Urinary bladder (tissue), 4 donors: ENCODE data around the gene GALT. TPM values are rescaled to one million over a fixed set of nuclear protein-coding genes. Genes with fewer than 3 reads are reported as not detected.
"Not testable (repeated sequence)": the region's sequence is repeated elsewhere in the genome, so short reads cannot be mapped to it uniquely, and the experiment has no call there.

Source experiments
- DNase-seq: peaks from one replicate; pipeline ENCODE4 v3.0.0-alpha.2; 2015; ENCODE audit errors: extremely low spot score
- H3K27ac ChIP-seq: one replicate; pipeline ENCODE4 v1.5.1; 2013; ENCODE audit warnings: low read depth, mild to moderate bottlenecking, moderate library complexity
- H3K36me3 ChIP-seq: one replicate; pipeline ENCODE4 v1.6.1; 2013; ENCODE audit warnings: mild to moderate bottlenecking, moderate library complexity; ENCODE audit not compliant: insufficient read depth
- H3K4me1 ChIP-seq: one replicate; pipeline ENCODE4 v1.6.1; 2013; ENCODE audit warnings: mild to moderate bottlenecking, moderate library complexity; ENCODE audit not compliant: insufficient read depth
- H3K4me3 ChIP-seq: one replicate; pipeline ENCODE4 v1.5.1; 2013; ENCODE audit warnings: low read depth, low read length
- WGBS: extraction: QIAGEN DNeasy Blood & Tissue Kit; methylation state at CpG from one replicate; pipeline ENCODE4 v1.1.7; 2013; 5-methylcytosine and 5-hydroxymethylcytosine counted together
- polyA plus RNA-seq: library from polyadenylated mRNA; stranded (reverse); fragments of 200-250 nt; gene quantifications from one replicate; pipeline ENCODE4 v1.2.3, GENCODE V29; 2013
- total RNA-seq: library from RNA; depleted of rRNA; stranded (reverse); fragments of >200 nt; gene quantifications from one replicate; pipeline ENCODE4 v1.2.3, GENCODE V29; 2014
- donor health status: healthy with polysubstance abuse.
- donor health status: healthy.

Gene GALT
- total and polyA plus RNA-seq, 2 donors, result 25.4 to 31.8 TPM

DNA sequence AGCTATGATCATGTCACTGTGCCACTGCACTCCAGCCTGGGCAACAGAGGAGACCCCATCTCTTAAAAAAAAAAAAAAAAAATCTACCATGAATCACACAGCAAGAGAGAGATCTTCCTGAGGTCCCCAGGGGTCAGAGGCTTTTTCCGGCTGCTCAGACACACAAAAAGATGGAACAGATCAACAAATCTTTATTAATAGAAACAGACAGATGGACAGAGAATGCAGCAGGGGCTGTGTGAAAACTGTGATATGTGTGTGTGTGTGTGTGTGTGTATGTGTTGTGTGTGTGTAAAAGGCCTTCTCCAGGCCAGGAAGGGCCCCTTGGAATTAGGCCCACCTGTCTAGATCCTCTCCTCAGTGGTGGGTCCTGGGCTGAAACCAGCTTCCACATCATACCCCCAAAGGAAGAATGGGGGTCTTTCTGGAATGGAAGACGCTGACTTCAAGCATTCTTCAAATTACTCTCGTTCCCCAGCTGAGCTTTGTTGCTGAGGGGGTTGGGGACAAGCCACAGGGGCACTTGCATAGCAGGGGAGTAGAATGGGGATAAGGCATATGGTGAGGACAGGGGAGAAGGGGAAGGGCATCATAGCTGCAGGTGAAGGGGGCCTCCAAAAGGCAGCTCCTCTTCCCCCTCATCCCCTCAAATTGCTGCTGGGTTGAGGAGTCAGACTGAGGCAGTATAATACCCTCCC is 11.8 kb upstream of the GALT start:
- no peaks in the 10 kb centered on the region for H3K36me3 ChIP-seq
- H3K4me1 ChIP-seq, result no peaks in the 10 kb centered on the region
- no peak overlapping the region for H3K4me3 ChIP-seq
- WGBS, result 64% methylated on average over 3 of the region's 3 CpGs
- DNase-seq, result no peak
- H3K27ac ChIP-seq, result no peak overlapping the region

DNA sequence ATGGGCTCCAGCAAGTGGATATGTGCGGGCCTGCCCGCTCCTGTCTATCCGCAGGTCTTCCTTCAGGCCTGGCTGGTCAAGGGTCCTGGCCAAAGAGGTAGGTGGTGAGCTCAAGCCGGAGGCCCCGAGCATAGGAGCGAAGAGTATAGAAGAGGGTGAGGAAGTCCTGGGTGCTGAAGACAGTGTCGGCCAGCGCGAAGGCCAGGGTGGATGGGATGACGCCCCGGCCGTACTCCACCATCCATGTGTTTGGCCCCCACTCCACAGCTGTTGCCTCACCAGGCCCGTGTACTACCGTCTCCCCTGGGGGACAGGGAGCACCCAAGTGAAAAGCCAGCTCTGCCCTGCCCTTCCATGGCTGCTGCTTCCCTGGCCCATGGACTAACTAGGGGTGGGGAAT is 10.9 kb upstream of the GALT start:
- no peaks in the 10 kb centered on the region for H3K4me1 ChIP-seq
- H3K36me3 ChIP-seq, result no peaks in the 10 kb centered on the region
- no peak overlapping the region for H3K4me3 ChIP-seq
- H3K27ac ChIP-seq, result no peak overlapping the region
- DNase-seq, result no peak
- WGBS, result 92% methylated on average over 14 of the region's 14 CpGs

DNA sequence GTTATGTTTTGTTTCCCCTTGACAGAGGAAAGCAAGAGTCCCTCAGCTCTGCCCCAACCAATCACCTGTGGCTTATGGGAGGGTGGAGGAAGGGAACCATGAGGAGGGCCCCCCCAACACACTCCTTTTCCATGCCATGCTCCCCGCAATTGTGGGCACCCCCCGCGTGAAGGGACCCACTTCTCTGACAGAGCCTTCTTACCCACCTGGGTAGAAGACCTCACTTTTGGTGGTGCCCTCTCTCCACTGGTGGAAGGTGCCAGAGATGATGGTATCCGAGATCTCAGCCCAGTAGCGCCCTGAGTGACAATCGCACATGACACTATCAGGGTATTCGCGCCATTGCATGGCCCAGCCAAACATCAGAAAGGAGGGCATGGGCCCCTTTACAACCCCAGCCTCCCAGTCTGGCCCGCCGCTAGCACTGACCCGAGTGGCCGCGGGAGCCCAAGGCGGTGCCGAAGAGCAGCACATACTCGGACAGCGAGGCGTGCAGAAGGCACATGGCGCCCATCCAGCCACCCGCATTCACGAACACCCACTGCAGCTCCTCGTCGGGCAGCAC is 9.6 kb upstream of the GALT start:
- 8% methylated on average over 23 of the region's 23 CpGs for WGBS
- Histone ChIP-seq H3K36me3 (no peaks in the 10 kb centered on the region), H3K4me3 (peak overlapping the region; percentile 52), H3K4me1 (no peaks in the 10 kb centered on the region), H3K27ac (no peak overlapping the region)
- DNase-seq, result no peak

DNA sequence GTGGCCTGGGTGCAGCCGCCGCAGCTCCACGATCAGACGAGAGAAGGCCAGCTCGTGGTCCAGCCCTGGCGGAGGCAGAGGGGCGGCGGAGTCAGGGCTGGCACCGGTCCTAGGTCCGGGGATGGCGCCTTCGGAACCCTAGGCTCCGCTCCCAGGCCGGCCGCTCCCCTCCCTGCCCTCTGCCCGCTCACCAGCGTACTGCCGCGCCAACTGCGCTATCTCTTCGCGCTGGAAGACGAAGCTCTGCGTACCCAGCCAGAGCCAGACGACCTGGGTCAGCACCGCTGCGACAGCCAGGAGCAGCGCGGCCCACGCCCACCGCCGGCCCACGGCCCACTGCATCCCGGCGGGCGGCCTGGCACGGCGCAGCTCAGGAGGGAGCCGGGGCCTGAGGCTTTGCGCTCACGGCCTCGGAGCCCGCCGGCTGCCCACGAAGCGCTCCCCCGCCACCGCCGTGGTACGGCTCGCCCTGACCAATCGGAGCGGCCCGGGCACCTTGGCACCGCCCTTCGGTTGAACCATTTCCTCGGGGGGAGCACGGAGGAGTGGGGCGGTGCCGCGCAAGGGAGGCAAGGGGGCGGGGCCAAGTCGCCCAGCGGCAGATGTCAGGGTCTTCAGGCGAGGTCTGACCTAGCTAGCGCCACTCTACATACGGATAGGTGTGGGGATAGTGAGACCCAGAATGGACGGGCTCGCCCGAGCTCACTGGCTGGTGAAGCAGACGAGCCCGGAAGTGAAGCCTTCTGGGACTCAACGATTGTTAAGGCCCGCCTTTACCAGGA is 8.9 kb upstream of the GALT start, which contains the start of gene SIGMAR1:
SIGMAR1 (minus strand) TSS at position 432 of the 782 bp plus-strand sequence; CDS start at position 342, 90 bp downstream.
- peak within 1 kb of the TSS; percentile 77 for H3K27ac ChIP-seq
- peak; percentile 83 for DNase-seq
- no peaks in the 10 kb centered on the region for H3K4me1 ChIP-seq
- no peaks in the 10 kb centered on the region for H3K36me3 ChIP-seq
- WGBS, result under 1% methylated on average over 74 of the region's 74 CpGs
- H3K4me3 ChIP-seq, result peak within 1 kb of the TSS; percentile 52

DNA sequence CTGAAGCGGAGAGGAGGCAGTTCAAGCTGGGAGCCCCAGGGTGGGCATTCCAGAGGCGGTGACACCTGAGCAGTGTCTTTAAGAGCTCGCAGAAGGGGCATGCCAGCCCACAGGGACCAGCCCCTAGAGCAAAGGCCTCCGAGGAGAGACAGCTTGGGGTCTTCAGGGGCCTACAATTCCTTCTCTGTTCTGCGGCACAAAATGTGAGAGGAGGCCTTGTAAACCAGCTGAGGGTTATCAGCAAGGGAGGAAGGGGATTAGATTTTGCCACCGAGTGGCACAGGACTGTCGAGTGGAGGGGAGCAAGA is 8.4 kb upstream of the GALT start:
- H3K4me3 ChIP-seq, result peak overlapping the region; percentile 52
- no peaks in the 10 kb centered on the region for H3K4me1 ChIP-seq
- no peaks in the 10 kb centered on the region for H3K36me3 ChIP-seq
- no peak overlapping the region for H3K27ac ChIP-seq
- WGBS, result 14% methylated on average over 7 of the region's 7 CpGs
- DNase-seq, result no peak

DNA sequence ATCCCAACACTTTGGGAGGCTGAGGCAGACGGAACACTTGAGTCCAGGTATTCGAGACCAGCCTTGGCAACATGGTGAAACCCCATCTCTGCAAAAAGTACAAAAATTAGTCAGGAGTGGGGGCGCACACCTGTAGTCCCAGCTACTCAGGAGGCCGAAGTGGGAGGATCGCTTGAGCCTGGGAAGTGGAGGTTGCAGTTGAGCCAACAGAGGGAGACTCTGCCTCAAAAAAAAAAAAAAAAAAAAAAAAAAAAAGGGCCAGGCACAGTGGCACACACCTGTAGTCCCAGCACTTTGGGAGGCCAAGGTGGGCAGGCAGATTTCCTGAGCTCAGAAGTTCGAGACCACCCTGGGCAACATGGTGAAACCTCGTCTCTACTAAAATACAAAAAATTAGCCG is 7.2 kb upstream of the GALT start:
- H3K4me3 ChIP-seq, H3K27ac ChIP-seq, DNase-seq, H3K36me3 ChIP-seq, H3K4me1 ChIP-seq: not testable (repeated sequence)
- 83% methylated on average over 8 of the region's 8 CpGs for WGBS

DNA sequence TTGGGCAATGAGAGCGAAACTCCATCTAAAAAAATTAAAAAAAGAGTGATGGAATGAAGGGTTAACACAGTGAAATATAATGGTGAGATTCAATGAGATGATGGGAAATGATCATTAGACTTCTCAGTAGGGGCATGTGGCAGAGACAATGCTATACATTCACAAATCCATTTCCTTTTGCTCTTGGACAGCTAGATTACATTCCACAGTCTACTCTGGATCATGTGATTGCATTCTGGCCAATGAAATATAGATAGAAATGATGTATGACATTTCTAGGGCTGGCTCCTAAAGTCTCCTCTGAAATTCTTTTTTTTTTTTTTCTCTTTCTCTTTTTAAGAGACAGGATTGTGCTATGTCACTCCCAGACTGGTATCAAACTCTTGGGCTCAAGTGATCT is 3.8 kb upstream of the GALT start:
- no peak for DNase-seq
- WGBS, result 98% methylated on average over 1 of the region's 1 CpG
- Histone ChIP-seq H3K27ac (no peak overlapping the region), H3K36me3 (no peaks in the 10 kb centered on the region), H3K4me1 (peaks cover 2% of the 10 kb centered on the region), H3K4me3 (no peak overlapping the region)

DNA sequence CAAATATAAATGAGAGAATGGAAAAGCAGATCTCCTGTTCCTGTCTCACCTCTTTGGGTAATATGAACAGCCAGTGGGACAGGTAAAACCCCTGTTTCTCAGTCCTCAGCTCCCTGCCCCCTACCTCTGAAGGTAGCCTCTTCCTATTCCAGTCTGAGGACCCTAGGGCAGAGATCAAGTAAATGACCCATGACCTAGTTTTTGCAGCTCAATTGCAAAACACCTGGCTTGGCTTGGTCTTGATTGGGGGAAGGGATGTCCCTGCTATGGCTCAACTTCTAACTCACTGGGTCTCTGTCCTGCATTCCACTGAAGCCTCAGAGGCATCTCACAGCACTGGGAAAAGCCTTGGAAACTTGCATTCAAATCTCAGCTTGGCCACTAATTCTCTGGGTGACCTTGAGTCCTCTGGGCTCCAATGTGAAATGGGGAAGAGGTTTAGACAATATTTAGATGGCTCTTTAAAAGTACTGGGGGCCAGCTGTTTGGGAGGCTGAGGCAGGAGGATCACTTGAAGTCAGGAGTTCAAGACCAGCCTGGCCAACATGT is 1.6 kb upstream of the GALT start:
- no peaks in the 10 kb centered on the region for H3K36me3 ChIP-seq
- no peak overlapping the region for H3K4me3 ChIP-seq
- DNase-seq, result no peak
- H3K4me1 ChIP-seq, result peaks cover 2% of the 10 kb centered on the region
- no peak overlapping the region for H3K27ac ChIP-seq

DNA sequence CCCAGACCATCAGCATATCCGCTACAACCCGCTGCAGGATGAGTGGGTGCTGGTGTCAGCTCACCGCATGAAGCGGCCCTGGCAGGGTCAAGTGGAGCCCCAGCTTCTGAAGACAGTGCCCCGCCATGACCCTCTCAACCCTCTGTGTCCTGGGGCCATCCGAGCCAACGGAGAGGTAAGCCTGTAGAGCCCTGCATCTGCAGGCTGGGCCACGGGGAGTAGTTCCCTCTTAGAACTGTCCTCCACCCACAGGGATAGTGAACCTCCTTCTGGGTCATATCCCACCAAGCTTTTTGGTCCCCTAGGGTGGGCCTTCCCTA is 569 bp downstream of the GALT start:
- Histone ChIP-seq H3K4me3 (peak overlapping the region; percentile 59), H3K4me1 (peaks cover 2% of the 10 kb centered on the region), H3K36me3 (no peaks in the 10 kb centered on the region), H3K27ac (peak overlapping the region; percentile 62)
- DNase-seq, result no peak
- 5% methylated on average over 8 of the region's 8 CpGs for WGBS

DNA sequence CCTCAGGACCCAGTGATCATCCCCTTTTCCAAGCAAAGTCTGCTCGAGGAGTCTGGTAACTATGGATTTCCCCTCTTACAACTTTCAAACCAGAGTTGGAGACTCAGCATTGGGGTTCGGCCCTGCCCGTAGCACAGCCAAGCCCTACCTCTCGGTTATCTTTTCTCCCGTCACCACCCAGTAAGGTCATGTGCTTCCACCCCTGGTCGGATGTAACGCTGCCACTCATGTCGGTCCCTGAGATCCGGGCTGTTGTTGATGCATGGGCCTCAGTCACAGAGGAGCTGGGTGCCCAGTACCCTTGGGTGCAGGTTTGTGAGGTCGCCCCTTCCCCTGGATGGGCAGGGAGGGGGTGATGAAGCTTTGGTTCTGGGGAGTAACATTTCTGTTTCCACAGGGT is 1.2 kb downstream of the GALT start:
- DNase-seq, result no peak
- 57% methylated on average over 10 of the region's 10 CpGs for WGBS
- Histone ChIP-seq H3K4me3 (peak overlapping the region; percentile 59), H3K36me3 (no peaks in the 10 kb centered on the region), H3K4me1 (peaks cover 2% of the 10 kb centered on the region), H3K27ac (no peak overlapping the region)

DNA sequence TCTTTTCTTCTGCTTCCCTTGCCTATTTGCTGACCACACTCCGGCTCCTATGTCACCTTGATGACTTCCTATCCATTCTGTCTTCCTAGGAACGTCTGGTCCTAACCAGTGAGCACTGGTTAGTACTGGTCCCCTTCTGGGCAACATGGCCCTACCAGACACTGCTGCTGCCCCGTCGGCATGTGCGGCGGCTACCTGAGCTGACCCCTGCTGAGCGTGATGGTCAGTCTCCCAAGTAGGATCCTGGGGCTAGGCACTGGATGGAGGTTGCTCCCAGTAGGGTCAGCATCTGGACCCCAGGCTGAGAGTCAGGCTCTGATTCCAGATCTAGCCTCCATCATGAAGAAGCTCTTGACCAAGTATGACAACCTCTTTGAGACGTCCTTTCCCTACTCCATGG is 2.2 kb downstream of the GALT start:
- DNase-seq, result no peak
- H3K27ac ChIP-seq, result no peak overlapping the region
- WGBS, result 92% methylated on average over 8 of the region's 8 CpGs
- H3K36me3 ChIP-seq, result no peaks in the 10 kb centered on the region
- H3K4me3 ChIP-seq, result no peak overlapping the region
- H3K4me1 ChIP-seq, result peaks cover 2% of the 10 kb centered on the region

DNA sequence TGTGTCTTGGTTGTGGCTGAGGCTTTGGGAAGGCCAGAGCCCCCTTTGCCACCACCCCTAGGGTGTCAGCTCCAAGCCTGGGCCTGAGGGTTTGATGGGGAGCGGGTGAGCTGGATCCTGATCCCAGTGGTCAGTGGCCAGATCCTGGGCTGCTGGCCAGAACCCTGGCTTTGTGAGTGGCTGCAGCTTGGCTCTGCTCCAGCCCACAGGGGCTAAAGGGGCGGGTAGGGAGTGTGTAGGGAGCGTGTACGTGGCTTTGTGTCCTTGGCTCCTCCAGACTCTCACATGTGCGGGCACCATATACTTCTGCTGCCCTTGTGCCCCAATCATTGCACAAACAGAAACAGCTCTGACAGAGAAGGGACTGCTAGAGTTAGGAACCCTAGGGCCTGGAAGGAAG is 4.3 kb downstream of the GALT start:
- H3K4me1 ChIP-seq, result peaks cover 2% of the 10 kb centered on the region
- DNase-seq, result no peak
- no peak overlapping the region for H3K27ac ChIP-seq
- 55% methylated on average over 5 of the region's 5 CpGs for WGBS
- H3K36me3 ChIP-seq, result no peaks in the 10 kb centered on the region
- H3K4me3 ChIP-seq, result no peak overlapping the region

DNA sequence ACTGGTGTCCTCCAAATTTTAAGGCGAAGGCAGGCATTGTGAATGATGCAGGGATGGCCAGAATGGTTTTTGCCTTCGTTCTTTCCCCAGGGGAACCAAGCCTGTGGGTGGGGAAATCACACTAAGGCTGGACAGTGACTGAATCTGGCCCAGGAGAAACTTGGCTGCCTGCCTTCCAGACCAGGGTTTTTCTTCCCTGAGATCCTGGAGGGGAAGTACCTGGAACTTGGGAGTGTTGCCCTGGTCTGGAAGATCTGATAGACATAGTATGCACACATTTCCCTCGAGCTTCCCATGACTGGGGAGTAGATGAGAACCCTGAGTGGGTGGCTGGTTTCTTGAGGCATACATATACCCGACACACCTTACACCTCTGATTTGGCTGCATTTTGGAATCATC is 4.8 kb downstream of the GALT start:
- H3K27ac ChIP-seq, result peak overlapping the region; percentile 11
- WGBS, result 37% methylated on average over 4 of the region's 4 CpGs
- H3K4me1 ChIP-seq, result peaks cover 2% of the 10 kb centered on the region
- DNase-seq, result no peak
- no peaks in the 10 kb centered on the region for H3K36me3 ChIP-seq
- H3K4me3 ChIP-seq, result peak overlapping the region; percentile 3
